HCT116 (cell line): Measurements from ENCODE around the gene TCF7L1.

Experiments used
- ATF3 ChIP-seq: IDR thresholded peaks from 2 replicates; pipeline ENCODE4 v1.6.1; 2012
- CBX3 ChIP-seq: IDR thresholded peaks from 2 replicates; pipeline ENCODE4 v1.6.1; 2012; ENCODE audit warnings: low read depth
- CTCF ChIP-seq, 3 experiments: fragments of 200-600 bp in 1 of 3; sonication (generic) in 1 of 3; IDR thresholded peaks in 2 of 3; conservative IDR thresholded peaks in 1 of 3; 2 replicates each; pipeline ENCODE4 v1.5.1; 2012 to 2017; ENCODE audit warnings: low read depth in 2 of 3, low read length in 2 of 3, antibody characterized with exemption in 1 of 3, borderline replicate concordance in 1 of 3, control low read depth in 1 of 3, mild to moderate bottlenecking in 1 of 3, mixed read lengths in 1 of 3, mixed run types in 1 of 3, moderate library complexity in 1 of 3; ENCODE audit not compliant: insufficient read depth in 1 of 3
- EZH2 ChIP-seq: fragments of 200-600 bp; sonication (generic); IDR thresholded peaks from 2 replicates; pipeline ENCODE4 v1.6.1; 2017; ENCODE audit warnings: antibody characterized with exemption, mixed run types
- EZH2phosphoT487 ChIP-seq: fragments of 200-600 bp; IDR thresholded peaks from 2 replicates; pipeline ENCODE4 v1.6.1; 2018; ENCODE audit warnings: antibody characterized with exemption, borderline replicate concordance
- JUND ChIP-seq: IDR thresholded peaks from 2 replicates; pipeline ENCODE4 v1.6.1; 2012
- MAX ChIP-seq: IDR thresholded peaks from 2 replicates; pipeline ENCODE4 v1.6.1; 2012
- POLR2A ChIP-seq: IDR thresholded peaks from 2 replicates; pipeline ENCODE4 v1.7.0; 2011; ENCODE audit warnings: borderline replicate concordance; ENCODE audit not compliant: insufficient read depth, insufficient read length; ENCODE audit errors: extremely low read depth
- POLR2AphosphoS5 ChIP-seq: IDR thresholded peaks from 2 replicates; pipeline ENCODE4 v1.6.1; 2011; ENCODE audit warnings: mild to moderate bottlenecking, low read depth, low read length, moderate library complexity
- RAD21 ChIP-seq: IDR thresholded peaks from 2 replicates; pipeline ENCODE4 v1.6.1; 2012; ENCODE audit warnings: low read depth, mild to moderate bottlenecking
- REST ChIP-seq: IDR thresholded peaks from 2 replicates; pipeline ENCODE4 v1.6.1; 2012; ENCODE audit warnings: low read depth
- SIN3A ChIP-seq: IDR thresholded peaks from 2 replicates; pipeline ENCODE4 v1.6.1; 2012; ENCODE audit warnings: low read depth
- SP1 ChIP-seq: IDR thresholded peaks from 2 replicates; pipeline ENCODE4 v1.6.1; 2012; ENCODE audit warnings: low read depth
- YY1 ChIP-seq: IDR thresholded peaks from 2 replicates; pipeline ENCODE4 v1.6.1; 2011; ENCODE audit warnings: low read length, low read depth, moderate library complexity, mild to moderate bottlenecking; ENCODE audit not compliant: insufficient replicate concordance; ENCODE audit errors: extremely low read depth

GRCh38 chr2:85184990-85185389, 51.8 kb downstream of the TCF7L1 start:
- TF ChIP-seq EZH2 (no peak), POLR2AphosphoS5 (no peak), CTCF (IDR thresholded peaks at IDR 0.05 in 2 of 3, conservative IDR thresholded peaks at IDR 0.05 in 1 of 3; ENCODE audit: borderline replicate concordance in 1 of 3, insufficient read depth in 1 of 3, low read depth in 2 of 3, low read length in 2 of 3) (no peak), POLR2A (no peak), SP1 (no peak), EZH2phosphoT487 (no peak), JUND (no peak), RAD21 (no peak), YY1 (no peak), SIN3A (no peak), MAX (no peak), CBX3 (no peak), REST (no peak), ATF3 (no peak)
